ENCODE measurements around the gene RSPRY1. TPM values are rescaled to one million over a fixed set of nuclear protein-coding genes. Genes with fewer than 3 reads are reported as not detected.

The RSPRY1 gene
- total and polyA plus RNA-seq, 2 of the 4 experiments (the other 2 are of a cell fraction): 25.2 to 62.2 TPM

DNA sequence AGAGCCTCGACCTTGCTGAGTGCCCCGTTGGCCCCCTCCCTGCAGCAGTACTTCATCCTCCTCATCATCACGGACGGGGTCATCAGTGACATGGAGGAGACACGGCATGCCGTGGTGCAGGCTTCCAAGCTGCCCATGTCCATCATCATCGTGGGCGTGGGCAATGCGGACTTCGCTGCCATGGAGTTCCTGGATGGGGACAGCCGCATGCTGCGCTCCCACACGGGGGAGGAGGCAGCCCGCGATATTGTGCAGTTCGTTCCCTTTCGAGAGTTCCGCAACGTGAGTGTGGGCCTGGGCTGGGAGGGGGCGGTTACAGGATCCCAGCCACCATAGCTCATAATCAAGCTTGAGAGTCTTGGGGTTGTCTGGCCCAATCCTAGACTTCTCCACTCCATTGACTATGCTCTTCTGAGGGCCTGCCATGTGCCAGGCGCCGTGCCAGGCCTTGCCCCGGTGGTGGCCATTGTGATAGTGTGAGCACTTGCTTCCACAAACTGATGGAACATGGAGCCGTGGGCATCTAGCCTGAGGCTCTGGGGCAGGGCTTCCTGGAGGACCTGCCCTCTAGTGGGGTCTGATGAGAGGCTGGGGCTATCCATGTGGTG is 40.0 kb upstream of the RSPRY1 start:
- in situ Hi-C loops (cut with MboI; ENCODE audit: low sequenced_read_pairs): no loop called here
- Histone ChIP-seq H2BK5ac (ENCODE audit: low read depth, low read length, poor library complexity, severe bottlenecking) (no peak overlapping the region), H3K23ac (ENCODE audit: low read depth, low read length) (no peak overlapping the region), H3K4me3 (ENCODE audit: insufficient read depth, low read depth, low read length) (no peak overlapping the region), H3K4me2 (ENCODE audit: low read depth, low read length) (no peak overlapping the region), H3K56ac (ENCODE audit: extremely low read depth, insufficient read depth, low read length) (no peak overlapping the region), H2AK9ac (replicated peaks; ENCODE audit: low read depth, low read length, poor library complexity) (peak overlapping the region; percentile 33), H2AK5ac (ENCODE audit: low read depth, low read length) (no peak overlapping the region), H4K20me1 (ENCODE audit: insufficient read depth, low read length) (no peaks in the 10 kb centered on the region; the same call in 1 of the 2 replicates), H3K27me3 (ENCODE audit: control insufficient read depth, insufficient read depth, low read length) (no peaks in the 10 kb centered on the region), H3K36me3 (ENCODE audit: control insufficient read depth, insufficient read depth, low read length) (no peaks in the 10 kb centered on the region; the same call in 1 of the 2 replicates), H3K27ac (ENCODE audit: insufficient read depth, low read length) (no peak overlapping the region), H3K9me1 (ENCODE audit: insufficient read depth, low read length) (peaks cover 26% of the 10 kb centered on the region), H3K9me3 (ENCODE audit: control insufficient read depth, insufficient read depth, low read length) (no peaks in the 10 kb centered on the region), H4K8ac (ENCODE audit: low read depth in 2 of 2, low read length in 2 of 2) (no peak overlapping the region), H3K4ac (ENCODE audit: low read depth, low read length) (no peak overlapping the region), H4K5ac (ENCODE audit: low read depth, low read length) (no peak overlapping the region), H3K4me1 (ENCODE audit: control insufficient read depth, insufficient read depth, low read length) (peaks cover 6% of the 10 kb centered on the region; the same call in 1 of the 2 replicates), H3K14ac (replicated peaks; ENCODE audit: low read depth, low read length) (no peak overlapping the region), H3K79me1 (ENCODE audit: low read depth in 1 of 2, low read length in 2 of 2) (no peaks in the 10 kb centered on the region), H2BK15ac (ENCODE audit: low read depth, low read length) (no peak overlapping the region), H2BK120ac (ENCODE audit: low read depth, low read length) (no peak overlapping the region), H3K9ac (ENCODE audit: low read depth, low read length) (no peak overlapping the region), H2BK20ac (ENCODE audit: low read depth, low read length) (no peak overlapping the region), H3K18ac (ENCODE audit: low read depth, low read length) (no peak overlapping the region), H4K91ac (ENCODE audit: insufficient read depth, low read depth, low read length) (no peak overlapping the region), H2AFZ (replicated peaks; ENCODE audit: low read length, poor library complexity) (peak overlapping the region; percentile 23)
- dilution Hi-C loops (cut with HindIII; ENCODE audit: low sequenced_read_pairs, unreplicated experiment): no loop called here
- no TSS peak for BruUV-seq (replicated peaks)
- no peak for TF ChIP-seq MAZ (IDR thresholded peaks at IDR 0.05; ENCODE audit: borderline replicate concordance, low read depth, low read length)
- TF ChIP-seq RFX5 (IDR thresholded peaks at IDR 0.05; ENCODE audit: low read depth, low read length): no peak
- no peak for TF ChIP-seq BHLHE40 (IDR thresholded peaks at IDR 0.05; ENCODE audit: low read depth, low read length)
- TF ChIP-seq FOS (IDR thresholded peaks at IDR 0.05; ENCODE audit: low read depth, low read length): no peak
- TF ChIP-seq RAD21 (IDR thresholded peaks at IDR 0.05; ENCODE audit: low read length): no peak
- TF ChIP-seq, protein P1, sequence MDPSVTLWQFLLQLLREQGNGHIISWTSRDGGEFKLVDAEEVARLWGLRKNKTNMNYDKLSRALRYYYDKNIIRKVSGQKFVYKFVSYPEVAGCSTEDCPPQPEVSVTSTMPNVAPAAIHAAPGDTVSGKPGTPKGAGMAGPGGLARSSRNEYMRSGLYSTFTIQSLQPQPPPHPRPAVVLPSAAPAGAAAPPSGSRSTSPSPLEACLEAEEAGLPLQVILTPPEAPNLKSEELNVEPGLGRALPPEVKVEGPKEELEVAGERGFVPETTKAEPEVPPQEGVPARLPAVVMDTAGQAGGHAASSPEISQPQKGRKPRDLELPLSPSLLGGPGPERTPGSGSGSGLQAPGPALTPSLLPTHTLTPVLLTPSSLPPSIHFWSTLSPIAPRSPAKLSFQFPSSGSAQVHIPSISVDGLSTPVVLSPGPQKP (IDR thresholded peaks at IDR 0.05; ENCODE audit: borderline replicate concordance, low read depth, low read length): no peak
- TF ChIP-seq MXI1 (IDR thresholded peaks at IDR 0.05; ENCODE audit: borderline replicate concordance, low read depth, low read length): no peak
- no peak for TF ChIP-seq CTCF (conservative IDR thresholded peaks at IDR 0.05; ENCODE audit: low read depth, low read length)
- TF ChIP-seq RCOR1 (IDR thresholded peaks at IDR 0.05; ENCODE audit: insufficient replicate concordance, low read length): no peak
- no peak for TF ChIP-seq USF2 (IDR thresholded peaks at IDR 0.05; ENCODE audit: low read depth, low read length)
- TF ChIP-seq SMC3 (IDR thresholded peaks at IDR 0.05; ENCODE audit: low read depth, low read length): no peak
- intact Hi-C loops (cut with micrococcal nuclease): no loop called here
- no peak for DNase-seq
- WGBS, 2 experiments (ENCODE audit: extremely low coverage in 2 of 2, insufficient read length in 1 of 2): no CpG with 5 or more reads among the region's 24 CpGs
- no peak for ATAC-seq (ENCODE audit: low read depth)
- CTCF ChIA-PET: no interaction called here
- POLR2A ChIA-PET (ENCODE audit: unreplicated experiment): no interaction called here
